K562 (cell line): ENCODE measurements around the gene TBX6. TPM values are rescaled to one million over a fixed set of nuclear protein-coding genes. Genes with fewer than 3 reads are reported as not detected.

Experiments
- CREB3L1 ChIP-seq: fragments of 450-650 bp; IDR thresholded peaks from 2 replicates; pipeline ENCODE4 v1.6.1; 2014; ENCODE audit warnings: low read depth, mild to moderate bottlenecking, moderate library complexity, borderline replicate concordance
- CTCFL ChIP-seq: IDR thresholded peaks from 2 replicates; pipeline ENCODE4 v1.6.1; 2011; ENCODE audit warnings: borderline replicate concordance, low read depth, mild to moderate bottlenecking, moderate library complexity, low read length; ENCODE audit not compliant: insufficient read depth, poor library complexity, severe bottlenecking
- HBP1 ChIP-seq: fragments of 450-650 bp; formaldehyde crosslinking; IDR thresholded peaks from 2 replicates; pipeline ENCODE4 v1.4.0; 2022; ENCODE audit warnings: missing genetic modification characterization
- HMGN3 ChIP-seq: IDR thresholded peaks from 2 replicates; pipeline ENCODE4 v1.6.1; 2011; ENCODE audit warnings: borderline replicate concordance, low read depth, mild to moderate bottlenecking, mixed read lengths, low read length; ENCODE audit not compliant: insufficient read length; ENCODE audit errors: extremely low read depth
- JUND ChIP-seq, 2 experiments: IDR thresholded peaks; 2 replicates in 1 of 2; 3 replicates in 1 of 2; pipeline ENCODE4 v1.6.1; 2011; ENCODE audit warnings: borderline replicate concordance in 2 of 2, low read depth in 2 of 2, low read length in 2 of 2, improper control_type of control experiment in 1 of 2, missing biosample characterization in 1 of 2, missing genetic modification characterization in 1 of 2, missing genetic modification reagents in 1 of 2
- SRF ChIP-seq, 2 experiments: fragments of 250-450, 450-650 bp in 1 of 2; sonication (Bioruptor Pico) in 1 of 2; sonication (generic) in 1 of 2; formaldehyde crosslinking; IDR thresholded peaks; 2 replicates each; pipeline versions ENCODE4 v1.5.0 to v1.5.1; 2020 to 2022; ENCODE audit warnings: mild to moderate bottlenecking in 1 of 2, missing genetic modification reagents in 1 of 2
- TCF7 ChIP-seq: sonication (generic); IDR thresholded peaks from 2 replicates; pipeline ENCODE4 v1.6.1; 2016; ENCODE audit warnings: antibody characterized with exemption, borderline replicate concordance
- XRCC4 ChIP-seq: IDR thresholded peaks from one replicate; pipeline ENCODE4 v1.6.1; 2011; ENCODE audit not compliant: insufficient read depth, insufficient read length; ENCODE audit errors: extremely low read depth
- ZBTB7A ChIP-seq: IDR thresholded peaks from 2 replicates; pipeline ENCODE4 v1.6.1; 2011; ENCODE audit warnings: low read depth, mild to moderate bottlenecking, low read length, moderate library complexity, borderline replicate concordance; ENCODE audit not compliant: control insufficient read depth
- ZNF592 ChIP-seq: fragments of 450-650 bp; IDR thresholded peaks from 2 replicates; pipeline ENCODE4 v1.6.1; 2017; ENCODE audit warnings: antibody characterized with exemption, mild to moderate bottlenecking
- ZNF639 ChIP-seq, 2 experiments: fragments of 200-800 bp in 1 of 2; sonication (Bioruptor generic) in 1 of 2; sonication (generic) in 1 of 2; formaldehyde crosslinking in 1 of 2; IDR thresholded peaks in 1 of 2; conservative IDR thresholded peaks in 1 of 2; 2 replicates each; pipeline versions ENCODE4 v1.5.0 to v1.6.1; 2016 to 2020; ENCODE audit warnings: missing compliant biosample characterization in 1 of 2, missing genetic modification characterization in 1 of 2, missing genetic modification reagents in 1 of 2
- polyA plus RNA-seq, 8 experiments: library from polyadenylated mRNA; depleted of rRNA in 4 of 8; stranded (reverse) in 5 of 8; unstranded in 3 of 8; fragments of >200 nt; fragmentation: Nextera tagmentation in 2 of 8; fragmentation: Illumina TruSeq in 1 of 8; extraction: Ambion mirVana in 2 of 8; extraction: Trizol in 1 of 8; gene quantifications; 2 replicates each; pipeline versions ENCODE4 v1.2.1 to v1.2.3, GENCODE V29; 2011 to 2014; ENCODE audit warnings: inconsistent platforms in 1 of 8, missing spikeins in 1 of 8
- total RNA-seq, 7 experiments: library from RNA; depleted of rRNA in 6 of 7; stranded (reverse); fragments of >200 nt in 6 of 7; fragmentation: Illumina TruSeq in 2 of 7; extraction: Trizol in 2 of 7; gene quantifications; 2 replicates each; pipeline versions ENCODE4 v1.2.1 to v1.2.3, GENCODE V29; 2011 to 2021; ENCODE audit warnings: low replicate concordance in 1 of 7

Gene TBX6
- total and polyA plus RNA-seq, 9 of the 15 experiments (the other 6 are each of a cell fraction or from before 2014, with no cell fraction given) = 0.07 to 0.58 (median 0.11) TPM; not detected in 2

- no peak for TF ChIP-seq HBP1 (CRISPR knock-in tag)
- peak; percentile 90 for TF ChIP-seq CREB3L1
- TF ChIP-seq CTCFL = peak; percentile 74
- TF ChIP-seq SRF (CRISPR knock-in tag; IDR thresholded peaks at IDR 0.05) = peak in 1 of 2 experiments; percentile 87; a peak in 1 of 4 replicates
- TF ChIP-seq HMGN3 = peak; percentile 68
- peak; percentile 96 for TF ChIP-seq ZNF592
- TF ChIP-seq JUND (IDR thresholded peaks at IDR 0.05; ENCODE audit: borderline replicate concordance, low read depth, low read length) = peak; percentile 60; the same call in 1 of the 2 replicates
- no peak; the same call in 2 of the 3 replicates for TF ChIP-seq JUND (tag; IDR thresholded peaks at IDR 0.05; ENCODE audit: borderline replicate concordance, low read depth, low read length)
- peak; percentile 95 for TF ChIP-seq ZBTB7A
- no peak for TF ChIP-seq XRCC4
- TF ChIP-seq TCF7 = peak; percentile 65; the same call in 1 of the 2 replicates
- TF ChIP-seq ZNF639 (CRISPR knock-in tag; conservative IDR thresholded peaks at IDR 0.05 in 1 of 2, IDR thresholded peaks at IDR 0.05 in 1 of 2) = peak in 1 of 2 experiments; percentile 10; a peak in 1 of 4 replicates
These were observed at the start of gene TBX6 (continued) for GRCh38 chr16:30091474-30092372.
